Left lung (tissue), 10 donors: ENCODE data around the gene GCGR. TPM values are rescaled to one million over a fixed set of nuclear protein-coding genes. Genes with fewer than 3 reads are reported as not detected.
A peak's percentile ranks its signal among the peaks of the same experiment; 100 is the strongest.

Experiments
- ATAC-seq: fragments of 200-7000 bp; cut with Tn5 transposase; one replicate; pipeline ENCODE4 v1.9.1; 2020; ENCODE audit warnings: moderate library complexity
- DNase-seq, 4 donors: peaks; one replicate each; pipeline ENCODE4 v3.0.0-alpha.2; 2013 to 2020
- H3K27ac ChIP-seq, 2 donors: fragments of 200-600 bp; sonication (generic) in 1 of 2; one replicate each; pipeline versions ENCODE4 v1.5.0 to v1.8.0; 2020 to 2021
- H3K27me3 ChIP-seq, 2 donors: fragments of 200-600 bp; sonication (generic) in 1 of 2; one replicate each; pipeline versions ENCODE4 v1.5.0 to v1.8.0; 2020 to 2021
- H3K36me3 ChIP-seq, 2 donors: fragments of 200-600 bp; sonication (generic) in 1 of 2; one replicate each; pipeline versions ENCODE4 v1.5.0 to v1.8.0; 2020 to 2021
- H3K4me1 ChIP-seq, 2 donors: fragments of 200-600 bp; one replicate each; pipeline ENCODE4 v1.8.0; 2021
- H3K4me3 ChIP-seq, 2 donors: fragments of 200-600 bp; sonication (generic) in 1 of 2; one replicate each; pipeline versions ENCODE4 v1.5.0 to v1.8.0; 2020 to 2021; ENCODE audit warnings: mild to moderate bottlenecking in 1 of 2
- H3K9me3 ChIP-seq, 2 donors: fragments of 200-600 bp; sonication (generic) in 1 of 2; one replicate each; pipeline versions ENCODE4 v1.5.0 to v1.8.0; 2020 to 2021
- intact Hi-C, 2 donors: fragments of 100-400 bp; cut with DNase I; formaldehyde crosslinking; loops; one replicate each; pipeline versions ENCODE4 v1.11.2 to v1.14.2; 2022
- polyA plus RNA-seq, 6 donors: library from polyadenylated mRNA; unstranded; fragments of 120-200 nt; gene quantifications; one replicate each; pipeline ENCODE4 v1.2.1, GENCODE V29; 2013; ENCODE audit not compliant: insufficient read length in 6 of 6
- total RNA-seq, 2 donors: library from RNA; stranded (reverse); fragmentation: NEBNext Ultra II Directional; extraction: Animal tissue kit (Norgen Biotek cat#: 25700); gene quantifications; one replicate each; pipeline ENCODE4 v1.2.1, GENCODE V29; 2021
- TF ChIP-seq, protein P1 (sequence below), 2 donors: fragments of 200-600 bp; sonication (generic) in 1 of 2; IDR thresholded peaks; one replicate each; pipeline versions ENCODE4 v1.5.0 to v1.8.0; 2021; ENCODE audit warnings: antibody characterized with exemption in 2 of 2
- donor health status: DM: no; HTN: yes; CAD: no.
- donor health status: DM: no; HTN: no; CAD: no.

GCGR gene
- total and polyA plus RNA-seq, 8 donors = 0.13 to 0.37 (median 0.26) TPM; not detected in 3

DNA sequence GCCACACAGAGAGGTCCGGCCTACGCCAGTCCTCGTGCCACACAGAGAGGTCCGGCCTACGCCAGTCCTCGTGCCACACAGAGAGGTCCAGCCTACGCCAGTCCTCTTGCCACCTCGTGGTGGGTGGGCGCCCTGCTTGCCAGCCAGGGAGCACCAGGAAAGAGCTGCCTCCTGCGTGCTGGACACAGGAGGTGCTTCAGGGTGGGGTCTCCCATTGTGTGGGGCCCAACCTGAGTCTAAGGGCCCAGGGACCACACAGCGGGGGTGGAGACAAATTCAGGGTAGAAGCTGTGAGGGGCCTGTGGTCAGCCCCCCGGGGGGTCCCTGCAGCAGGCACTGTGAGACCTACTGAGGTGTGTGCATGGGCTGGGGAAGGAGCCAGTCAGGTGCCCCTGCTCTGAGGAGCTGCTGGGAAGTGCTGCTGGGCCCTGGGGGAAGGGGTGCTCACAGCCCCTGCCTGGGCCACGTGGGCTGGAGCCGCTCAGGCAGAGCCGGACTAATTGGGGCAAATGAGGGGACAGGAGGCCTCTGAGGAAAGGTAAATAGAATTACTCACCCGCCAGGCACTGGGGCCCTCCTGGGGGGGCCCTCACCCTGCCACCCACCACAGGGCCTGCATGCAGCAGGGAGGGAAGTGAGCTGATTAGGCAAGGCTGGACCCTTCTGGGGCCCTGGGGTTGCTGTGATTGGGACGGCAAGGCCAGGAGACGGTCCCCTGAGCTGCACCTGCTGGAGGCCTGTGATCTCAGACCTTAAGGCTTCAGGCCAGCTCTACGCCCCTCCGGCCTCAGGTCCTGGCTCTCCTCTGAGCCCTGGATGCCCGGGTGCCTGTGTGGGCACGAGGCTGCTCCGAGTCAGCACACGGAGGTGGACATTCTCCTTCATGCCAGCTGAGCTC is 11.0 kb downstream of the GCGR start:
- peaks cover 0 to 66% of the 10 kb centered on the region in 2 donors for H3K27me3 ChIP-seq
- H3K27ac ChIP-seq = no peak overlapping the region
- TF ChIP-seq, protein P1, sequence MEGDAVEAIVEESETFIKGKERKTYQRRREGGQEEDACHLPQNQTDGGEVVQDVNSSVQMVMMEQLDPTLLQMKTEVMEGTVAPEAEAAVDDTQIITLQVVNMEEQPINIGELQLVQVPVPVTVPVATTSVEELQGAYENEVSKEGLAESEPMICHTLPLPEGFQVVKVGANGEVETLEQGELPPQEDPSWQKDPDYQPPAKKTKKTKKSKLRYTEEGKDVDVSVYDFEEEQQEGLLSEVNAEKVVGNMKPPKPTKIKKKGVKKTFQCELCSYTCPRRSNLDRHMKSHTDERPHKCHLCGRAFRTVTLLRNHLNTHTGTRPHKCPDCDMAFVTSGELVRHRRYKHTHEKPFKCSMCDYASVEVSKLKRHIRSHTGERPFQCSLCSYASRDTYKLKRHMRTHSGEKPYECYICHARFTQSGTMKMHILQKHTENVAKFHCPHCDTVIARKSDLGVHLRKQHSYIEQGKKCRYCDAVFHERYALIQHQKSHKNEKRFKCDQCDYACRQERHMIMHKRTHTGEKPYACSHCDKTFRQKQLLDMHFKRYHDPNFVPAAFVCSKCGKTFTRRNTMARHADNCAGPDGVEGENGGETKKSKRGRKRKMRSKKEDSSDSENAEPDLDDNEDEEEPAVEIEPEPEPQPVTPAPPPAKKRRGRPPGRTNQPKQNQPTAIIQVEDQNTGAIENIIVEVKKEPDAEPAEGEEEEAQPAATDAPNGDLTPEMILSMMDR (IDR thresholded peaks at IDR 0.05) = no peak
- peaks cover 0 to 2% of the 10 kb centered on the region in 2 donors for H3K4me1 ChIP-seq
- peak; percentile 52 for ATAC-seq
- intact Hi-C loops = no loop called here
- H3K36me3 ChIP-seq = no peaks in the 10 kb centered on the region
- H3K4me3 ChIP-seq = no peak overlapping the region
- peak in 2 of 4 donors; percentile 24 to 73 for DNase-seq
- H3K9me3 ChIP-seq = no peaks in the 10 kb centered on the region

DNA sequence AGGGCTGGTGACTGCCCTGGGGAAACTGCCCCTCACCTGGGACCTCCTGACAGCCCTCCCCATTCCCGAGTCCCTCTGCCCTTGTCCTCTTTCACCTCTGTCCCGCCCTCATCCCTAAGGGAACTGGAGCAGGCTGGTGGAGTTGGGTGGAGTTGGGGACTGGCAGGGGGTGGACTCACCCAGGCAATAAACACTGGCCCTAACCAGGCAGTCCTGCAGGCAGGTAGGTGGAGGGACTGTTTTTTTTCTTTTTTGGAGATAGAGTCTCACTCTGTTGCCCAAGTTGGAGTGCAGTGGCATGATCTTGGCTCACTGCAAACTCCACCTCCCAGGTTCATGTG is 11.7 kb downstream of the GCGR start:
- Histone ChIP-seq H3K9me3 (no peaks in the 10 kb centered on the region), H3K36me3 (no peaks in the 10 kb centered on the region), H3K4me3 (no peak overlapping the region), H3K27me3 (peaks cover 0 to 62% of the 10 kb centered on the region in 2 donors), H3K4me1 (peaks cover 0 to 3% of the 10 kb centered on the region in 2 donors), H3K27ac (no peak overlapping the region)
- intact Hi-C loops = no loop called here
- ATAC-seq (peak; percentile 38), DNase-seq (no peak)
- TF ChIP-seq, protein P1 (IDR thresholded peaks at IDR 0.05) = no peak

DNA sequence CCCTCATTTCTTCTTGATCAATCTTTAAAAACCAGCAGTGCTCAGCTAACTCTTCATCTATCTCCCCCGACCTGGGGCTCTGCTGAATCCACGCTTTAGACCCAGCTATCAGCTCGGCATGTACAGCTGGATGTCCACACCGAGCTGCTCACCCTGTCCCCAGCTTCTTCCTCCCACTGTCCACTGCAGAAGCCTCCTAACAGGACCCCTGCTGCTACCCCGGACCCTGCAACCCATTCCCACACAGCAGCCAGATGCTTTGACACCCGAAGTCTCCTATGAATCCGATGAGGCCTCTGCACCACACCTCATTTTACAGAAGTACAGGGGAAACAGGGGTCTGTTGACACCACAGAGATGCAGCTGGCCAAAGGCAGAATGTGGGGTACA is 13.8 kb downstream of the GCGR start:
- ATAC-seq = no peak
- Histone ChIP-seq H3K27ac (no peak overlapping the region), H3K27me3 (peaks cover 0 to 41% of the 10 kb centered on the region in 2 donors), H3K9me3 (no peaks in the 10 kb centered on the region), H3K36me3 (peaks cover 0 to 8% of the 10 kb centered on the region in 2 donors), H3K4me1 (peaks cover 15 to 22% of the 10 kb centered on the region in 2 donors), H3K4me3 (no peak overlapping the region)
- DNase-seq = no peak
- intact Hi-C loops = no loop called here
- TF ChIP-seq, protein P1 (IDR thresholded peaks at IDR 0.05) = no peak

DNA sequence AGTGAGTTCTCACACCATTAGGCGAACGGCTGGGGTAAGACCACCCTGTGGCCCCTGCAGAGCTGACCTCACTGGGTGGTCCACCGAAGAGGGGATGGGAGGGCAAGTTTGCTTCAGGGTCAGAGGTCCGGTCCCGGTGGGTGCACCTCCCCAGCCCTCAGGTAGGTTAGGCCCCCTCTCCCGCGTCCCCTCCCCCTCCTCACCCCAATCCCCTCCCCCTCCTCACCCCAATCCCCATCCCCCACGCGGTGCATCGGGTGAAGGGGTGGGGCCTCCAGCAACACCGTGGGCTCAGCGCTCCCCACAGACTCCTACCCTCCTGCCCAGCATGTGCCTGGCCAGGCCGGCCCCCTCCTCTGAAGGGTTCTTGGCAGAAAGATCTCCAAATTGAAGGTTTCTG is 15.8 kb downstream of the GCGR start:
- Histone ChIP-seq H3K4me3 (no peak overlapping the region), H3K4me1 (peaks cover 15 to 22% of the 10 kb centered on the region in 2 donors), H3K36me3 (peaks cover 0 to 26% of the 10 kb centered on the region in 2 donors), H3K27ac (no peak overlapping the region), H3K27me3 (peaks cover 0 to 31% of the 10 kb centered on the region in 2 donors), H3K9me3 (no peaks in the 10 kb centered on the region)
- DNase-seq (no peak), ATAC-seq (no peak)
- intact Hi-C loops = no loop called here
- TF ChIP-seq, protein P1 (IDR thresholded peaks at IDR 0.05) = no peak

DNA sequence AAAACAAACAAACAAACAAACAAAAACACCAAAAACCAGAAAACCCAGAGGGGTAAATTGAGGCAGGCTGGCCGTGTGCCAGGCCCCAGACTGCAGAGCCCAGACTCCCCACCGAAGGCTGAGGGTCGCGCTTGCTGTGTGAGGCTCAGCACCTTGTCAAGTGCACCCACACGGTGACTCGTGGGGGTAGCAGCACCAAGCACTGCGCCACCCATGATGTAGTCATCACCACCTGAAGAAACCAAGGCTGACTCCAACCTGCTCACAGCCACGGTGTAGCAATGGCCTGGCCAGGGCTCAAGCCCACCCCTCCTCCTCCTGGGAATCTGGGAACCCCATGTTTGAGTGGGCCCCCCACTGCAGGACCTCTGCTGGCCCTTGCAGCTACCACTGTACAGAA is 17.2 kb downstream of the GCGR start:
- DNase-seq = peak in 1 of 4 donors; percentile 69
- H3K4me3 ChIP-seq = no peak overlapping the region
- peaks cover 15 to 28% of the 10 kb centered on the region in 2 donors for H3K4me1 ChIP-seq
- peaks cover 0 to 21% of the 10 kb centered on the region in 2 donors for H3K27me3 ChIP-seq
- intact Hi-C loops = no loop called here
- no peak for ATAC-seq
- H3K36me3 ChIP-seq = peaks cover 0 to 26% of the 10 kb centered on the region in 2 donors
- H3K9me3 ChIP-seq = no peaks in the 10 kb centered on the region
- H3K27ac ChIP-seq = peak overlapping the region; percentile 61 to 76
- TF ChIP-seq, protein P1 (IDR thresholded peaks at IDR 0.05) = no peak
